ENCODE data around the gene PHACTR3. TPM values are rescaled to one million over a fixed set of nuclear protein-coding genes. Genes with fewer than 3 reads are reported as not detected.

The PHACTR3 gene
- total and polyA plus RNA-seq, 2 donors, result 2.9 to 35.8 TPM

- H3K4me3 ChIP-seq (ENCODE audit: low read length in 2 of 2), result no peak overlapping the region
- 86% methylated on average over 7 of the region's 7 CpGs for WGBS
- no peak for DNase-seq (ENCODE audit: low read depth in 6 of 9, low spot score in 9 of 9)
- no peaks in the 10 kb centered on the region for H3K36me3 ChIP-seq (ENCODE audit: control insufficient read depth in 2 of 2, insufficient read depth in 2 of 2, low read length in 1 of 2)
- no peaks in the 10 kb centered on the region for H3K9me3 ChIP-seq (ENCODE audit: control insufficient read depth in 2 of 2, insufficient read depth in 1 of 2, low read length in 1 of 2)
- no peaks in the 10 kb centered on the region for H3K27me3 ChIP-seq (ENCODE audit: control insufficient read depth in 2 of 2, insufficient read depth in 1 of 2, low read length in 1 of 2)
- no peak overlapping the region for H3K27ac ChIP-seq (ENCODE audit: low read depth in 1 of 2, low read length in 1 of 2)
- H3K4me1 ChIP-seq (ENCODE audit: control insufficient read depth in 2 of 2, insufficient read depth in 2 of 2, low read length in 2 of 2), result no peaks in the 10 kb centered on the region
Measured at GRCh38 chr20:59788811-59789397, 184.6 kb downstream of the PHACTR3 start.

GRCh38 chr20:59789686-59790085 is 185.3 kb downstream of the PHACTR3 start:
- Histone ChIP-seq H3K36me3 (ENCODE audit: control insufficient read depth in 2 of 2, insufficient read depth in 2 of 2, low read length in 1 of 2) (no peaks in the 10 kb centered on the region), H3K4me1 (ENCODE audit: control insufficient read depth in 2 of 2, insufficient read depth in 2 of 2, low read length in 2 of 2) (no peaks in the 10 kb centered on the region), H3K27me3 (ENCODE audit: control insufficient read depth in 2 of 2, insufficient read depth in 1 of 2, low read length in 1 of 2) (no peaks in the 10 kb centered on the region), H3K9me3 (ENCODE audit: control insufficient read depth in 2 of 2, insufficient read depth in 1 of 2, low read length in 1 of 2) (no peaks in the 10 kb centered on the region), H3K4me3 (ENCODE audit: low read length in 2 of 2) (no peak overlapping the region), H3K27ac (ENCODE audit: low read depth in 1 of 2, low read length in 1 of 2) (no peak overlapping the region)
- DNase-seq (ENCODE audit: low read depth in 6 of 9, low spot score in 9 of 9), result no peak
- WGBS, result 35% methylated on average over 2 of the region's 2 CpGs

GRCh38 chr20:59790346-59790745 is 186.0 kb downstream of the PHACTR3 start:
- Histone ChIP-seq H3K9me3 (ENCODE audit: control insufficient read depth in 2 of 2, insufficient read depth in 1 of 2, low read length in 1 of 2) (no peaks in the 10 kb centered on the region), H3K27me3 (ENCODE audit: control insufficient read depth in 2 of 2, insufficient read depth in 1 of 2, low read length in 1 of 2) (no peaks in the 10 kb centered on the region), H3K36me3 (ENCODE audit: control insufficient read depth in 2 of 2, insufficient read depth in 2 of 2, low read length in 1 of 2) (no peaks in the 10 kb centered on the region), H3K4me1 (ENCODE audit: control insufficient read depth in 2 of 2, insufficient read depth in 2 of 2, low read length in 2 of 2) (no peaks in the 10 kb centered on the region), H3K27ac (ENCODE audit: low read depth in 1 of 2, low read length in 1 of 2) (no peak overlapping the region), H3K4me3 (ENCODE audit: low read length in 2 of 2) (no peak overlapping the region)
- DNase-seq (ENCODE audit: low read depth in 6 of 9, low spot score in 9 of 9), result no peak
- 73% methylated on average over 1 of the region's 1 CpG for WGBS

GRCh38 chr20:59792300-59792699 is 188.0 kb downstream of the PHACTR3 start:
- Histone ChIP-seq H3K27ac (ENCODE audit: low read depth in 1 of 2, low read length in 1 of 2) (no peak overlapping the region), H3K9me3 (ENCODE audit: control insufficient read depth in 2 of 2, insufficient read depth in 1 of 2, low read length in 1 of 2) (no peaks in the 10 kb centered on the region), H3K36me3 (ENCODE audit: control insufficient read depth in 2 of 2, insufficient read depth in 2 of 2, low read length in 1 of 2) (no peaks in the 10 kb centered on the region), H3K27me3 (ENCODE audit: control insufficient read depth in 2 of 2, insufficient read depth in 1 of 2, low read length in 1 of 2) (no peaks in the 10 kb centered on the region), H3K4me3 (ENCODE audit: low read length in 2 of 2) (no peak overlapping the region), H3K4me1 (ENCODE audit: control insufficient read depth in 2 of 2, insufficient read depth in 2 of 2, low read length in 2 of 2) (no peaks in the 10 kb centered on the region)
- 98% methylated on average over 1 of the region's 1 CpG for WGBS
- no peak for DNase-seq (ENCODE audit: low read depth in 6 of 9, low spot score in 9 of 9)

GRCh38 chr20:59794555-59794954 is 190.2 kb downstream of the PHACTR3 start:
- H3K27me3 ChIP-seq (ENCODE audit: control insufficient read depth in 2 of 2, insufficient read depth in 1 of 2, low read length in 1 of 2), result no peaks in the 10 kb centered on the region
- DNase-seq (ENCODE audit: low read depth in 6 of 9, low spot score in 9 of 9), result no peak
- no peaks in the 10 kb centered on the region for H3K36me3 ChIP-seq (ENCODE audit: control insufficient read depth in 2 of 2, insufficient read depth in 2 of 2, low read length in 1 of 2)
- no peak overlapping the region for H3K4me3 ChIP-seq (ENCODE audit: low read length in 2 of 2)
- H3K27ac ChIP-seq (ENCODE audit: low read depth in 1 of 2, low read length in 1 of 2), result no peak overlapping the region
- 82% methylated on average over 2 of the region's 2 CpGs for WGBS
- no peaks in the 10 kb centered on the region for H3K4me1 ChIP-seq (ENCODE audit: control insufficient read depth in 2 of 2, insufficient read depth in 2 of 2, low read length in 2 of 2)
- no peaks in the 10 kb centered on the region for H3K9me3 ChIP-seq (ENCODE audit: control insufficient read depth in 2 of 2, insufficient read depth in 1 of 2, low read length in 1 of 2)

GRCh38 chr20:59800309-59800708 is 196.0 kb downstream of the PHACTR3 start:
- Histone ChIP-seq H3K9me3 (ENCODE audit: control insufficient read depth in 2 of 2, insufficient read depth in 1 of 2, low read length in 1 of 2) (no peaks in the 10 kb centered on the region), H3K4me3 (ENCODE audit: low read length in 2 of 2) (no peak overlapping the region), H3K4me1 (ENCODE audit: control insufficient read depth in 2 of 2, insufficient read depth in 2 of 2, low read length in 2 of 2) (no peaks in the 10 kb centered on the region), H3K36me3 (ENCODE audit: control insufficient read depth in 2 of 2, insufficient read depth in 2 of 2, low read length in 1 of 2) (no peaks in the 10 kb centered on the region), H3K27ac (ENCODE audit: low read depth in 1 of 2, low read length in 1 of 2) (no peak overlapping the region), H3K27me3 (ENCODE audit: control insufficient read depth in 2 of 2, insufficient read depth in 1 of 2, low read length in 1 of 2) (no peaks in the 10 kb centered on the region)
- no peak for DNase-seq (ENCODE audit: low read depth in 6 of 9, low spot score in 9 of 9)
- 59% methylated on average over 1 of the region's 1 CpG for WGBS

- H3K36me3 ChIP-seq (ENCODE audit: control insufficient read depth in 2 of 2, insufficient read depth in 2 of 2, low read length in 1 of 2), result no peaks in the 10 kb centered on the region
- no peaks in the 10 kb centered on the region for H3K9me3 ChIP-seq (ENCODE audit: control insufficient read depth in 2 of 2, insufficient read depth in 1 of 2, low read length in 1 of 2)
- H3K27ac ChIP-seq (ENCODE audit: low read depth in 1 of 2, low read length in 1 of 2), result no peak overlapping the region
- H3K4me3 ChIP-seq (ENCODE audit: low read length in 2 of 2), result no peak overlapping the region
- H3K4me1 ChIP-seq (ENCODE audit: control insufficient read depth in 2 of 2, insufficient read depth in 2 of 2, low read length in 2 of 2), result no peaks in the 10 kb centered on the region
- no peaks in the 10 kb centered on the region for H3K27me3 ChIP-seq (ENCODE audit: control insufficient read depth in 2 of 2, insufficient read depth in 1 of 2, low read length in 1 of 2)
- 86% methylated on average over 4 of the region's 4 CpGs for WGBS
- no peak for DNase-seq (ENCODE audit: low read depth in 6 of 9, low spot score in 9 of 9)
Measured at GRCh38 chr20:59802018-59802417, 197.7 kb downstream of the PHACTR3 start.

GRCh38 chr20:59802471-59803221 is 198.3 kb downstream of the PHACTR3 start:
- WGBS, result 89% methylated on average over 9 of the region's 9 CpGs
- H3K9me3 ChIP-seq (ENCODE audit: control insufficient read depth in 2 of 2, insufficient read depth in 1 of 2, low read length in 1 of 2), result no peaks in the 10 kb centered on the region
- DNase-seq (ENCODE audit: low read depth in 6 of 9, low spot score in 9 of 9), result no peak
- no peaks in the 10 kb centered on the region for H3K4me1 ChIP-seq (ENCODE audit: control insufficient read depth in 2 of 2, insufficient read depth in 2 of 2, low read length in 2 of 2)
- H3K27ac ChIP-seq (ENCODE audit: low read depth in 1 of 2, low read length in 1 of 2), result no peak overlapping the region
- no peaks in the 10 kb centered on the region for H3K36me3 ChIP-seq (ENCODE audit: control insufficient read depth in 2 of 2, insufficient read depth in 2 of 2, low read length in 1 of 2)
- H3K4me3 ChIP-seq (ENCODE audit: low read length in 2 of 2), result no peak overlapping the region
- no peaks in the 10 kb centered on the region for H3K27me3 ChIP-seq (ENCODE audit: control insufficient read depth in 2 of 2, insufficient read depth in 1 of 2, low read length in 1 of 2)

GRCh38 chr20:59804347-59804746 is 200.0 kb downstream of the PHACTR3 start:
- WGBS, result 39% methylated on average over 5 of the region's 5 CpGs
- H3K36me3 ChIP-seq (ENCODE audit: control insufficient read depth in 2 of 2, insufficient read depth in 2 of 2, low read length in 1 of 2), result no peaks in the 10 kb centered on the region
- DNase-seq (ENCODE audit: low read depth in 6 of 9, low spot score in 9 of 9), result no peak
- no peaks in the 10 kb centered on the region for H3K27me3 ChIP-seq (ENCODE audit: control insufficient read depth in 2 of 2, insufficient read depth in 1 of 2, low read length in 1 of 2)
- H3K9me3 ChIP-seq (ENCODE audit: control insufficient read depth in 2 of 2, insufficient read depth in 1 of 2, low read length in 1 of 2), result no peaks in the 10 kb centered on the region
- H3K4me3 ChIP-seq (ENCODE audit: low read length in 2 of 2), result no peak overlapping the region
- no peaks in the 10 kb centered on the region for H3K4me1 ChIP-seq (ENCODE audit: control insufficient read depth in 2 of 2, insufficient read depth in 2 of 2, low read length in 2 of 2)
- H3K27ac ChIP-seq (ENCODE audit: low read depth in 1 of 2, low read length in 1 of 2), result no peak overlapping the region

Data from thymus (tissue), 11 donors.